Brain microvascular endothelial cell (primary cell): ENCODE data around the gene ARRDC2.
A peak's percentile ranks its signal among the peaks of the same experiment; 100 is the strongest.

Source experiments
- DNase-seq: peaks from one replicate; pipeline ENCODE4 v3.0.0-alpha.2; 2020
- H3K27ac ChIP-seq: fragments of 250-450 bp; sonication (Bioruptor Pico); 2 replicates; pipeline ENCODE4 v1.5.1; 2020; ENCODE audit warnings: mild to moderate bottlenecking, moderate library complexity
- H3K27me3 ChIP-seq: fragments of 250-450 bp; sonication (Bioruptor Pico); replicated peaks from 2 replicates; pipeline ENCODE4 v1.5.1; 2020; ENCODE audit warnings: mild to moderate bottlenecking
- H3K36me3 ChIP-seq: fragments of 250-450 bp; sonication (Bioruptor Pico); replicated peaks from 2 replicates; pipeline ENCODE4 v1.5.1; 2020; ENCODE audit warnings: mild to moderate bottlenecking
- H3K4me3 ChIP-seq: 2 replicates; pipeline ENCODE4 v1.5.1; 2011; ENCODE audit warnings: low read depth, mild to moderate bottlenecking, control low read depth, low read length, moderate library complexity
- CTCF ChIP-seq: IDR thresholded peaks from 2 replicates; pipeline ENCODE4 v1.5.1; 2011; ENCODE audit warnings: low read depth, mild to moderate bottlenecking, moderate library complexity, low read length, control low read depth, inconsistent platforms; ENCODE audit errors: missing control alignments
- in situ Hi-C: cut with HindIII; loops from 2 replicates; pipeline ENCODE4 v1.10.0; 2017; ENCODE audit warnings: low sequenced_read_pairs, low pct_ligation_motif_present

The ARRDC2 gene

GRCh38 chr19:18010149-18010548, 2.2 kb downstream of the ARRDC2 start:
- H3K36me3 ChIP-seq = peaks cover 47% of the 10 kb centered on the region

GRCh38 chr19:18013210-18014111, 5.5 kb downstream of the ARRDC2 start:
- H3K27me3 ChIP-seq = no peaks in the 10 kb centered on the region
- H3K27ac ChIP-seq = no peak overlapping the region
- no peak overlapping the region for H3K4me3 ChIP-seq
- in situ Hi-C loops = no loop called here
- no peak for TF ChIP-seq CTCF
- H3K36me3 ChIP-seq = peaks cover 47% of the 10 kb centered on the region
- DNase-seq = no peak

More at GRCh38 chr19:18010149-18010548, 2.2 kb downstream of the ARRDC2 start:
- Histone ChIP-seq H3K4me3 (no peak overlapping the region), H3K27ac (no peak overlapping the region), H3K27me3 (no peaks in the 10 kb centered on the region)
- TF ChIP-seq CTCF = no peak
- DNase-seq = no peak
- in situ Hi-C loops = no loop called here

- H3K4me3 ChIP-seq = no peak overlapping the region
- no peak for TF ChIP-seq CTCF
- H3K27me3 ChIP-seq = no peaks in the 10 kb centered on the region
- no peak overlapping the region for H3K27ac ChIP-seq
- H3K36me3 ChIP-seq = peaks cover 41% of the 10 kb centered on the region
- in situ Hi-C loops = no loop called here
- no peak for DNase-seq
These were observed 6.2 kb downstream of the ARRDC2 start for GRCh38 chr19:18014197-18014596.

- in situ Hi-C loops = no loop called here
- no peaks in the 10 kb centered on the region for H3K27me3 ChIP-seq
- no peak overlapping the region for H3K4me3 ChIP-seq
- peaks cover 24% of the 10 kb centered on the region for H3K36me3 ChIP-seq
- H3K27ac ChIP-seq = no peak overlapping the region
- no peak for TF ChIP-seq CTCF
- DNase-seq = no peak
These were observed 8.4 kb downstream of the ARRDC2 start for GRCh38 chr19:18016209-18016910.

GRCh38 chr19:18017275-18018083, 9.5 kb downstream of the ARRDC2 start:
- Histone ChIP-seq H3K27ac (peak overlapping the region; percentile 15), H3K4me3 (no peak overlapping the region), H3K36me3 (peaks cover 16% of the 10 kb centered on the region), H3K27me3 (no peaks in the 10 kb centered on the region)
- in situ Hi-C loops = no loop called here
- no peak for TF ChIP-seq CTCF
- DNase-seq = no peak
